ENCODE measurements around the gene SERPIND1. TPM values are rescaled to one million over a fixed set of nuclear protein-coding genes. Genes with fewer than 3 reads are reported as not detected.
"Not testable (repeated sequence)": the region's sequence is repeated elsewhere in the genome, so short reads cannot be mapped to it uniquely, and the experiment has no call there.

SERPIND1 gene
- total RNA-seq, 2 donors from 2014 or later: not detected

DNA sequence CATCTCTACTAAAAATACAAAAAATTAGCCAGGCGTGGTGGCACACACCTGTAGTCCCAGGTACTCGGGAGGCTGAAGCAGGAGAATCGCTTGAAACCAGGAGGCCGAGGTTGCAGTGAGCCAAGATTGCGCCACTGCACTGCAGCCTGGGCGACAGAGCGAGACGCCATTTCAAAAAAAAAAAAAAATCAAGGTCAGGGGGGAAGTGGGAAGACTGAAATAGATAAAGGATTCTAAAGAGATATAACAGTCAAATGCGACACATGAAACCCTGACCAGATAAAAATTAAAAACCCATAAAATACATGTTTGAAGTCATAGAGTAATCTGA, 4.5 kb upstream of the SERPIND1 start:
- H3K27ac Mint-ChIP-seq; H3K4me1 Mint-ChIP-seq (ENCODE audit: low read depth); H3K36me3 Mint-ChIP-seq (ENCODE audit: insufficient read depth in 2 of 2): not testable (repeated sequence)

DNA sequence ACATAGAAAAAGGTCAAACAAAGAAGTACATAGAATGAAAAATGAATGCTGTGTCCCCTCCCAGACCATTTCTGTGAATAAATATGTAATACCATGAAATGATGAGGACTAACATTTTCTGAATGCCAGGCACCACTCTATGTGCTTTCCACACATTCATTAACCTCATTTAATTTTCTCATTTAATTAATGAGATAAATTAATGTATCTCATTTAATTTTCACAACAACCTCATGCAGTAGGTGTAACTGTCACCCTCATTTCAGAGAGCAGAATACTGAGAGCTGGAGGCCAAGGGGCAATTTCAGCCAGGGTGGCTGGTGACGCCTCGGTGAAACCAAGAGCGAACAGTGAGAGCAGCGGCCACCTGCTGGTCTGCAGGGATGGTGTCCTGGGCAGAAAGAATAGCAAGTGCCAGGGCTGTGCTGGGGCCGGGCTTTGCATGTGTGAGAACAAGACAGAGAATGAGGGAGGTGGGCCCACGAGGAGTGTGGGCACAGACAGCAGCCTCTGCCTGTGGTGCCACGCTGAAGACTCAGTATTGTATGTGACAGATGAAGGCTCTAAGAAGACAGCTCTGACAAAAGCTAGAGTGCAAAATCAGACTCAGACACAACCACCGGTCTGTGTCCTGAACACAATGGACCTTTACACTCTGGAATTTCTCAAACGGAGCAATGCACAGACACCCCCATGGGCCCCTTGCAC, 1.8 kb upstream of the SERPIND1 start:
- no peak overlapping the region for H3K4me3 Mint-ChIP-seq
- no peak for ATAC-seq (replicated peaks in 1 of 2)

More for the DNA sequence above, 4.5 kb upstream of the SERPIND1 start:
- H3K4me3 Mint-ChIP-seq; ATAC-seq (replicated peaks in 1 of 2); DNase-seq; H3K9me3 Mint-ChIP-seq; H3K27me3 Mint-ChIP-seq (ENCODE audit: low read depth): not testable (repeated sequence)

DNA sequence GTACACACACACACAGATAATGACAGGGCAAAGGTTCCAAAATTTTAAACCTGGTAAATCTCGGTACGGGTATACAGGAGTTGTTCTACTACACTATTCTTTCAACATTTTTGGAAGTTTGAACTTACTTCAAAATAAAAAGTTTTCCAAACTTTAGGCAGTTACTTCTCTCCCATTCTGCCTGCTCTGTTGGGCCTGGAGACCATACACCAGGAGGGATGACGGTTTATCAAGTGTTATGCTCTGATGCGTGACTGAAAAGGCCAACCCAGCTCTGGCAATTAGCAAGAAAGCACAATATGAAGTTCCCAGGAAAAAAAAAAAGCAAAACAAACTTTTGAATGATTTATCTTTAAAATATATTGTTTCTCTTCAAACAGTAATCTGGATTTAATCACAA, 969 bp downstream of the SERPIND1 start:
- Mint-ChIP-seq H3K27ac (no peak overlapping the region), H3K4me3 (no peak overlapping the region), H3K4me1 (ENCODE audit: low read depth) (peaks cover 20% of the 10 kb centered on the region), H3K27me3 (ENCODE audit: low read depth) (no peaks in the 10 kb centered on the region), H3K9me3 (no peaks in the 10 kb centered on the region), H3K36me3 (ENCODE audit: insufficient read depth in 2 of 2) (peaks cover 2 to 4% of the 10 kb centered on the region in 2 donors)
- ATAC-seq (replicated peaks in 1 of 2) (no peak), DNase-seq (no peak)

More for the DNA sequence above, 1.8 kb upstream of the SERPIND1 start:
- no peak for DNase-seq
- no peak overlapping the region for H3K27ac Mint-ChIP-seq
- H3K27me3 Mint-ChIP-seq (ENCODE audit: low read depth): no peaks in the 10 kb centered on the region
- H3K4me1 Mint-ChIP-seq (ENCODE audit: low read depth): no peaks in the 10 kb centered on the region
- H3K9me3 Mint-ChIP-seq: no peaks in the 10 kb centered on the region
- peaks cover 0 to 1% of the 10 kb centered on the region in 2 donors for H3K36me3 Mint-ChIP-seq (ENCODE audit: insufficient read depth in 2 of 2)

DNA sequence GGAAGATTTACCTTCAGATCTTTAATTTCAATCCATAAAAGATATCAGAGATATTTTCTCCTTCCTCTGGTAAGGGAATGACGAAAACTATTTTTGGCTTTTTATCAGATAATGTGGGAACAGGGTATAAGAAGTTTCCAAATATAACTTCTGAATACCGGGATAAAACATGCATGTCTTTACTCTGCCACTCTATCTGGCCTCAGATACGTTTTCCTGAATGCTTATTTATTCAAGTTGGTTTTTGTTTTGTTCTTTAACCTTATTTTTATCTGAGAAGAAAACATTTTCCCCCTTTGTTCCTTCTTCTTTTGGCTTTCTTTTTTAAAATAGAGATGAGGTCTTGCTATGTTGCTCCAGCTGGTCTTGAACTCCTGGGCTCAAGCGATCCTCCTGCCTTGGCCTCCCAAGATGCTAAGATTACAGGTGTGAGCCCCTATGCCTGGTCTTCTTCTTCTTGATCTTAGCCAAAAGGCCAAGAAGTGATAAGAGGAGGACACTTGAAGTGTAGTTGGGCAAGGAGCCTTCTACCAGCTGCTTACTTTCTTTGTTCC, 1.5 kb downstream of the SERPIND1 start:
- Mint-ChIP-seq H3K36me3 (ENCODE audit: insufficient read depth in 2 of 2) (peaks cover 2 to 4% of the 10 kb centered on the region in 2 donors), H3K9me3 (no peaks in the 10 kb centered on the region), H3K4me3 (no peak overlapping the region)

DNA sequence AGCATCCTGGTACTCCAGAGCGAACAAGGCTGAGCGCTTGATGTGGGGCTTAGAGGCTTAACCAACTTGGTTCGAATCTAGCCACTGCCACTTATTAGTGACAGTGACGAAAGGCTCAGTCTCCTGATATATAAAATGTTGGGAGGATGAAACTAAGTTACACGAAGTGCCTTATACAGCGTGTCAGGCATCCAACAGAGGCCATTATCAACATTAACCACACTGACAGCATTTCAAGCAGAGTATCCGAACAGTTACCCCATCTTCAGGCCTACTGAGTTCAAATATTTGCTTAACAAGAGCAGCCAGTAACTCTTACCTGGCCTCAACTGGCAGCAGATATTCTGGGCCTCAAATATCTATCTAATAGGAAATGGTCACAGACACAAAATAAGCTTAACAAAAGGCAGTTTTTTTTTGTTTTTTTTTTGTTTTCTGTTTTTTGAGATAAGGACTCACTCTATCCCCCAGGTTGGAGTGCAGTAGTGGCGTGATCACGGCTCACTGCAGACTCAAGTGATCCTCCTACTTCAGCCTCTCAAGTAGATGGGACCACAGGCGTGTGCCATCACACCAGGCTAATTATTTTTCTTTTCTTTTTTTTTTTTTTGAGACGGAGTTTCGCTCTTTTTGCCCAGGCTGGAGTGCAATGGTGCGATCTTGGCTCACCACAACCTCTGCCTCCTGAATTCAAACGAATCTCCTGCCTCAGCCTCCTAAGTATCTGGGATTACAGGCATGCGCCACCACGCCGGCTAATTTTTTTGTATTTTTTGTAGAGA, 2.9 kb downstream of the SERPIND1 start:
- Mint-ChIP-seq H3K27ac (no peak overlapping the region), H3K4me1 (ENCODE audit: low read depth) (peaks cover 28% of the 10 kb centered on the region)

More for the DNA sequence above, 1.5 kb downstream of the SERPIND1 start:
- Mint-ChIP-seq H3K27ac (no peak overlapping the region), H3K4me1 (ENCODE audit: low read depth) (peaks cover 20% of the 10 kb centered on the region), H3K27me3 (ENCODE audit: low read depth) (no peaks in the 10 kb centered on the region)
- no peak for DNase-seq
- ATAC-seq (replicated peaks in 1 of 2): no peak

DNA sequence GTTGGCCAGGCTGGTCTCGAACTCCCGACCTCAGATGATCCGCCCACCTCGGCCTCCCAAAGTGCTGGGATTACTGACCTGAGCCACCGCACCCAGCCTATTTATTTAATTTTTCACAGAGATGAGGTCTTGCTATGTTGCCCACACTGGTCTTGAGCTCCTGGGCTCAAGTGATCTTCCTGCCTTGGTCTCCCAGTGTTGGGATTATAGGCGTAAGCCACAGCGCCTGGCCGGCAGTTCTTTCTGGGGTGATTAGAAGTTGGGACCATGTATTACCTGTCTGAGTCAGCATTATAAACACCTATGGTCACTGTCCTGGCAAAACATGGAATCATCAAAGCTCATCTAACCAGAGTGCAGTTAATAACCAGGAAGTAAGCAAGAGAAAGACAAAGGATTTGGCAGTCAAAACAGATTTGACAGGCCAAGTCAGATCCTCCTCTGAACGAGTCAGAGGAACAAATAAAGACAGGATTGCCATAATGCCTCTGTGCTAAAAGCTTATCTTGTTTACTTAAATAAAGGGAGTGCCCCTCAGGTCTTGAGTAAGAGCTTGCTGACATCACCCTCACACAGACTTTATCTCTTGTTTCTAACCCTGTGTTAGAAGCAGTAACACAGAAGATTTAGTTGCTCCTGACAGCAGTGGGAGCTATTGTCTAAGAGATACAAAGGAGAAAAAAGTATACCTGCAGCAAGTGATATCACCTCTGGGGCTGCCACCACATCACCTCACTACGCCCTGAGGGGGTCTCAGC, 3.7 kb downstream of the SERPIND1 start:
- Mint-ChIP-seq H3K27ac (peak overlapping the region; percentile 61), H3K27me3 (ENCODE audit: low read depth) (no peaks in the 10 kb centered on the region), H3K4me3 (no peak overlapping the region), H3K9me3 (no peaks in the 10 kb centered on the region), H3K4me1 (ENCODE audit: low read depth) (peaks cover 36% of the 10 kb centered on the region), H3K36me3 (ENCODE audit: insufficient read depth in 2 of 2) (peaks cover 2 to 4% of the 10 kb centered on the region in 2 donors)
- ATAC-seq (replicated peaks in 1 of 2) (peak; percentile 49 to 53), DNase-seq (peak in 1 of 2 donors; percentile 8)

More for the DNA sequence above, 2.9 kb downstream of the SERPIND1 start:
- H3K9me3 Mint-ChIP-seq: no peaks in the 10 kb centered on the region
- H3K4me3 Mint-ChIP-seq: no peak overlapping the region
- DNase-seq: no peak
- no peak for ATAC-seq (replicated peaks in 1 of 2)
- no peaks in the 10 kb centered on the region for H3K27me3 Mint-ChIP-seq (ENCODE audit: low read depth)
- H3K36me3 Mint-ChIP-seq (ENCODE audit: insufficient read depth in 2 of 2): peaks cover 2 to 4% of the 10 kb centered on the region in 2 donors

DNA sequence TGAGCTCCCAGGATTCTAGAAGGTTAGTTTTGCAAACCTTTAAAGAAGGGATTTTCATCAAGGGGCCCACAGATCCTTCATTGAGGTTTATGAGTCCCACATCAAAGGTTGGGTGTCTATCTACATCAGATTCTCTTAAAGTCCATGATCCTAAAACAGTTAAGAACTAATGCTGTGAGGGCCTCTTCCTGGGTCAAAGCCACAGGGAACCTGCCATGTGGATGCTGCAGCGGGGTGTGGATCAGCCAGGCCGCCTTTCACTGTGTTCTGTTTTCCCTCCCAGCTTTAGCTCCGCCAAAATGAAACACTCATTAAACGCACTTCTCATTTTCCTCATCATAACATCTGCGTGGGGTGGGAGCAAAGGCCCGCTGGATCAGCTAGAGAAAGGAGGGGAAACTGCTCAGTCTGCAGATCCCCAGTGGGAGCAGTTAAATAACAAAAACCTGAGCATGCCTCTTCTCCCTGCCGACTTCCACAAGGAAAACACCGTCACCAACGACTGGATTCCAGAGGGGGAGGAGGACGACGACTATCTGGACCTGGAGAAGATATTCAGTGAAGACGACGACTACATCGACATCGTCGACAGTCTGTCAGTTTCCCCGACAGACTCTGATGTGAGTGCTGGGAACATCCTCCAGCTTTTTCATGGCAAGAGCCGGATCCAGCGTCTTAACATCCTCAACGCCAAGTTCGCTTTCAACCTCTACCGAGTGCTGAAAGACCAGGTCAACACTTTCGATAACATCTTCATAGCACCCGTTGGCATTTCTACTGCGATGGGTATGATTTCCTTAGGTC, 5.3 kb downstream of the SERPIND1 start:
- Mint-ChIP-seq H3K9me3 (no peaks in the 10 kb centered on the region), H3K36me3 (ENCODE audit: insufficient read depth in 2 of 2) (peaks cover 2 to 7% of the 10 kb centered on the region in 2 donors), H3K4me3 (no peak overlapping the region), H3K4me1 (ENCODE audit: low read depth) (peaks cover 37% of the 10 kb centered on the region), H3K27me3 (ENCODE audit: low read depth) (no peaks in the 10 kb centered on the region), H3K27ac (no peak overlapping the region)
- no peak for ATAC-seq (replicated peaks in 1 of 2)
- no peak for DNase-seq

DNA sequence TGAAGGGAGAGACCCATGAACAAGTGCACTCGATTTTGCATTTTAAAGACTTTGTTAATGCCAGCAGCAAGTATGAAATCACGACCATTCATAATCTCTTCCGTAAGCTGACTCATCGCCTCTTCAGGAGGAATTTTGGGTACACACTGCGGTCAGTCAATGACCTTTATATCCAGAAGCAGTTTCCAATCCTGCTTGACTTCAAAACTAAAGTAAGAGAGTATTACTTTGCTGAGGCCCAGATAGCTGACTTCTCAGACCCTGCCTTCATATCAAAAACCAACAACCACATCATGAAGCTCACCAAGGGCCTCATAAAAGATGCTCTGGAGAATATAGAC, 5.9 kb downstream of the SERPIND1 start:
- no peak for DNase-seq
- Mint-ChIP-seq H3K27ac (no peak overlapping the region), H3K27me3 (ENCODE audit: low read depth) (no peaks in the 10 kb centered on the region), H3K4me3 (no peak overlapping the region), H3K9me3 (no peaks in the 10 kb centered on the region), H3K36me3 (ENCODE audit: insufficient read depth in 2 of 2) (peaks cover 2 to 7% of the 10 kb centered on the region in 2 donors), H3K4me1 (ENCODE audit: low read depth) (peaks cover 37% of the 10 kb centered on the region)
- ATAC-seq (replicated peaks in 1 of 2): no peak

DNA sequence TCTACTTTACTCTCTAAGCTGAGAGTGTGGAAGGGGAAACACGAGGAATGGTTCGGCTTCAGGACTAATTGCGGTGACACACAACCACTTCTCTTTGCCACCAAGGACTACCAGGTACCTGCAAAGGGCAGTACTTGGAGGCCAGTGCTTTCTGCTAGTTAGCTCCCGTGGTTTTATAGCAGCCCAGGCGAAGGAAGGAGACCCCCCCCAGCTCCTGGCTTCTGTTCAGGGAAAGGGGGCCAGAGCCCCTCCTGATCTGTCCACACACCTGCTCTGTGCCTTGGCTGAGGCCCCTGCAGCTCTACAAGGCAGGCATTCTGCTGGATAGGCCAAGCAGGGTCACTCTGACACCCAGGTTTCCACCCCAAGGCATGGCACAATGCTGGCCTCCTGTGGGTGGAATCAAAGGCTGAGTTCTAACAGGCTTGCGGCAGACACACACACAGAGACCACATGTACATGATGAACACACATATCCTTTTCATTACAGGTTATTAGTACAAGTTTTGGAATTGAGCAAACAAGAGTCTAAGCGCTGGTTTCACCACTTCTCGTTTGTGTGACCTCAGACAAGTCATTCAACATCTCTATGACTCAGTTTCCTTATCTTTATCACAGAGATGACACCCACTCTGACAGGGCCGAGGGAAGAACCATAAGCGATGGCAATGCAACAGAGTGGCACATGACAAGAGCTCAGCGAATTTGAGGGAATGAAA, 7.5 kb downstream of the SERPIND1 start:
- ATAC-seq (replicated peaks in 1 of 2): peak; percentile 89 to 90
- H3K4me3 Mint-ChIP-seq: peak overlapping the region; percentile 42 to 61
- no peaks in the 10 kb centered on the region for H3K27me3 Mint-ChIP-seq (ENCODE audit: low read depth)
- peak overlapping the region; percentile 4 for H3K27ac Mint-ChIP-seq
- DNase-seq: peak; percentile 66 to 70
- H3K4me1 Mint-ChIP-seq (ENCODE audit: low read depth): peaks cover 37% of the 10 kb centered on the region
- peaks cover 2 to 6% of the 10 kb centered on the region in 2 donors for H3K36me3 Mint-ChIP-seq (ENCODE audit: insufficient read depth in 2 of 2)
- H3K9me3 Mint-ChIP-seq: no peaks in the 10 kb centered on the region

DNA sequence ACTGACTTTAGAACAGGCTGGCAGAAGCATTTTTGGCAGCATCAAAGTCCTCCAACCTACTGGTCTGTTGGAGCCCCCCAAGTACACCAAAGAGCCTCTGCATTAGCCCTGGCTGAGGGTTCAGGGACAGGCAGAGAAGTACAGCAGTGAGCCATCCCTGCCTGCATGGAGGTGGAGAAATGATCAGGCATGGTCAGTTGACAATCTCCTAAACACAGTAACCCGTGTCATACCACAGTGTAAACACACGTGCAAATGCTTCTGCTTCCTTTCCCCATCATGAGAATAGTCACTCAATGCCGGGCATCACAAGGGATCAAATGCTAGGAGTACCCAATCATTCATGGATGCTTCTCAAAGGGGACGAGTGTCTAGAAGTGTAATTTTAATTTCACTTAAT, 8.2 kb downstream of the SERPIND1 start:
- Mint-ChIP-seq H3K9me3 (no peaks in the 10 kb centered on the region), H3K4me3 (no peak overlapping the region)
- ATAC-seq (replicated peaks in 1 of 2): peak; percentile 2 to 4

DNA sequence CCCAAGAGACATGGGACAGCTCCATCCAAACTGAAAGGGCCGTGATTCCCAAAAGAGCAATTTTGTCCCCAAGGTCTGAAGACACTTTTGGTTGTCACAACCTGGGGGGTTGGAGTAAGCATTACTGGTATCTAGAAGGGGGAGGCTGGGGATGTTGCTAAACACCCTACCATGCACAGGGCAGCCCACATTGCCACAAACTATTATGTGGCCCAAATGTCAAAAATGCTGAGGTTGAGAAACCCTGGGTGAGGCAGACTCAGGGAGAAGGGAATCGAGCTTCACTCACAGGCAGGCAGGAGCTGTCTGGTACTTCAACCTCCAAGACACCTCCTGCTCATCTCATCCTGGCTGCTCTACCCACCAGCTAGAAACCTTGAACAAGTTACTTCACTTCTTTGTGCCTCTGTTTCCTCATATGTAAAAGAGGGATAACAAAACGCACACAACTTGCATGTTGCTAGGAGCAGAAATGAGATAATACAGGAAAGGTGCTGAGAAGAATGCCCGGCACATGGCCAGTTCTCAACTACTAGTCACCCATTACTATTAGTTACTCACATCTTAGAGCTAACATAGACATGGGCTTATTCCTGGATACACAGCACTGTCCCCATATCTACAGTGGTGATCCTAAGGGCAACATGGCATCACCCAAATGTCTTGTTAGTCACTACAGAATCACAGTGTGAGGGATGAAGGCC, 8.8 kb downstream of the SERPIND1 start:
- peaks cover 32% of the 10 kb centered on the region for H3K4me1 Mint-ChIP-seq (ENCODE audit: low read depth)
- no peaks in the 10 kb centered on the region for H3K9me3 Mint-ChIP-seq
- peaks cover 2 to 4% of the 10 kb centered on the region in 2 donors for H3K36me3 Mint-ChIP-seq (ENCODE audit: insufficient read depth in 2 of 2)
- DNase-seq (no peak), ATAC-seq (replicated peaks in 1 of 2) (no peak)
- H3K27me3 Mint-ChIP-seq (ENCODE audit: low read depth): no peaks in the 10 kb centered on the region
- H3K4me3 Mint-ChIP-seq: no peak overlapping the region
- no peak overlapping the region for H3K27ac Mint-ChIP-seq

More for the DNA sequence above, 8.2 kb downstream of the SERPIND1 start:
- peaks cover 2 to 6% of the 10 kb centered on the region in 2 donors for H3K36me3 Mint-ChIP-seq (ENCODE audit: insufficient read depth in 2 of 2)
- no peak for DNase-seq
- H3K4me1 Mint-ChIP-seq (ENCODE audit: low read depth): peaks cover 37% of the 10 kb centered on the region
- H3K27me3 Mint-ChIP-seq (ENCODE audit: low read depth): no peaks in the 10 kb centered on the region
- H3K27ac Mint-ChIP-seq: no peak overlapping the region
